Kidney epithelial cell (primary cell): ENCODE results near the gene PPARG. TPM values are rescaled to one million over a fixed set of nuclear protein-coding genes. Genes with fewer than 3 reads are reported as not detected.

ENCODE experiments used
- DNase-seq: peaks from one replicate; pipeline ENCODE4 v3.0.0-alpha.2; 2010; ENCODE audit warnings: low read depth
- H3K27me3 ChIP-seq: 2 replicates; pipeline ENCODE4 v1.6.0; 2011; ENCODE audit warnings: low read length; ENCODE audit not compliant: control insufficient read depth, insufficient read depth
- H3K36me3 ChIP-seq: 2 replicates; pipeline ENCODE4 v1.5.1; 2011; ENCODE audit warnings: low read length; ENCODE audit not compliant: control insufficient read depth, insufficient read depth
- H3K4me3 ChIP-seq: 2 replicates; pipeline ENCODE4 v1.5.1; 2011; ENCODE audit warnings: low read depth, mild to moderate bottlenecking, control low read depth, low read length
- CTCF ChIP-seq: IDR thresholded peaks from 2 replicates; pipeline ENCODE4 v1.5.1; 2011; ENCODE audit warnings: mild to moderate bottlenecking, moderate library complexity, low read length, control low read depth, inconsistent platforms; ENCODE audit not compliant: insufficient read depth, poor library complexity, severe bottlenecking
- total RNA-seq: library from RNA; depleted of rRNA; stranded (reverse); fragments of >200 nt; gene quantifications from 2 replicates; pipeline ENCODE4 v1.2.3, GENCODE V29; 2015

Gene PPARG
- total RNA-seq, 1 donor from 2014 or later, result 14.7 TPM

DNA sequence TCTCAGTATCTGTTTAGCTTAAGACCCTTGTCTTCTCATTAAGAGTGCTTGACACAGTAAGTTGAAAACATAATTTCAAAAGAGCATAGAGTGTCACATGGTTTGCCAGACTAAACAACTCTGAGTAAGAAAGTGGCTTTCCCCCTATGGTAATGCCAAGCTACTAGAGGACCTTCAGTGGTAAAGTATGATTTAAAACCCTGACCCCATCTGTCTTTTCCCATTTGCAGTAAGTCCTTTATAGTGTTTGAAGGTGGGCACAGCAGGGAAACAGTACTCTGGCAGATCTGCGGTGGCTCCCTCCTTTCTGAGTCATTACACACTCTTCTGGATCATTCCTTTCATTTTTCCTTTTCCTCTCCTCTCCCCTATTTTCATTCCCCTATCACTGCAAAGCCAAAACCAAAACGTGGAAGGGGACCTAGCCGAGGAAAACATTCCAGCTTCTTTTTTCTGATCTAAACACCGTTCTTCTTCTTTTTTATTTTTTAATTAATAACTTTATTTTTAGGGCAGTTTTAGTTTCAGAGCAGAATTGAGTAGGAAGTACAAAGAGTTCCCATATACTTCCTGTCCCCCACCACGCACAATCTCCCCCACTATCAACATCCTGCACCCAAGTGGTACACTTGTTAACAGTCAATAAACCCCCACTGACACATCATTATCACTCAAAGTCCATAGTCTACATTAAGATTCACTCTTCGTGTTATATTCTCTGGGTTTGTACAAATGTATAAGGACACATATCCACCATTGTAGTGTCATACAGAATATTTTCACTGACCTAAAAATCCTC lies 74.7 kb downstream of the PPARG start:
- TF ChIP-seq CTCF, result no peak
- DNase-seq, result no peak
- Histone ChIP-seq H3K27me3 (no peaks in the 10 kb centered on the region), H3K4me3 (no peak overlapping the region), H3K36me3 (no peaks in the 10 kb centered on the region)

- H3K4me3 ChIP-seq, result no peak overlapping the region
- no peaks in the 10 kb centered on the region for H3K36me3 ChIP-seq
- TF ChIP-seq CTCF, result no peak
- no peaks in the 10 kb centered on the region for H3K27me3 ChIP-seq
- DNase-seq, result no peak
These were observed 78.5 kb downstream of the PPARG start for GRCh38 chr3:12367346-12367745.

DNA sequence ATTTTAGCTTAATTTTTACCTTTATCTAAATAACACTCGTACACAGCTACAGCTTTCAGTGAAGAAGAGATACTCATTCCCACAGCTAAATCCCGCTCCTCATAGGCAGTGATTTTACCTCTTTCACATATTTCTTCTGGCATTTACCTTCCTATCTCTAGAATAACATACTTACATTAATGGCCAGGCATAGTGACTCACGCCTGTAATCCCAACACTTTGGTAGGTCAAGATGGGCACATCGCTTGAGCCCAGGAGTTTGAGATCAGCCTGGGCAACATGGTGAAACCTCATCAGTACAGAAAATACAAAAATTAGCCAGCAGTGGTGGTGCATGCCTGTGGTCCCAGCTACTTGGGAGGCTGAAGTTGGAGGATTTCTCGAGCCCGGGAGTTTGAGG lies 80.2 kb downstream of the PPARG start:
- Histone ChIP-seq H3K27me3 (no peaks in the 10 kb centered on the region), H3K36me3 (no peaks in the 10 kb centered on the region), H3K4me3 (no peak overlapping the region)
- DNase-seq, result no peak
- no peak for TF ChIP-seq CTCF

DNA sequence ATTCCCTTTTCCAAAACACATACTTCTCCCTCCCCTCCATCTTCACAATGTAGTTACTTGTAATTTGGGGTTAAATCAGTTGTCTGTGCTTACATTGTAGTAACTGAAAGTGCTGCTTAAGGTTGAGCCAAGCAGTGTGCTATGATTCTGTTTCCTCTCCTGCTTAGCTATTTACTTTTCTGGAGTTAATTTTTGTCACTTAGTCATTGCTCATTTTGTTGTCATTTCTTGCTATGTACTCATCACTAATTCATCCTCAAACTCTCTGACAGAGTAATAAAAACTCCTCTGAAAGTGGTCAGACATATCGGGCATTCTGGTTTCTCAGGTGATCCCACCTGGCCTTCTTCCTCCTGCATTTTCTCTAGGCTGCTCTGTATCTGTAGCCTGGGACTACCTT lies 80.7 kb downstream of the PPARG start:
- Histone ChIP-seq H3K4me3 (no peak overlapping the region), H3K36me3 (no peaks in the 10 kb centered on the region), H3K27me3 (no peaks in the 10 kb centered on the region)
- TF ChIP-seq CTCF, result no peak
- DNase-seq, result no peak

DNA sequence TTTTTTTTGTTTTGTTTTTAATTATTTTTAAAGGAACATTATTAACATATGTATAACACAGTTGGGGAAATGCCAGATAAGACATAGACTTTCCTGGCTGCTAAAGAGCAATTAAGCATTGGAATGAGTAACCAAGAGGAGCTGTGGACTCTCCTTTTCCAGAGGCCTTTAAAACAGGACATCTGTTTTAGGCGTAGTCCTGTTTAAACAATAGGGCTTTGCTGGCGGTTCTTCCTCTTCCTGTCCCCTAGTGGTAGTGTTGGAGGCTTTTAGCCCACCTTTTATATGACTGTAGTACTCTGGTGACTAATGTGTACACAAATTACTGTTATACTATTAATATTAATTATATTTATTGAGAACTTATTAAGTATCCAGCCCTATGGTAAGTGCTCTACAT lies 81.9 kb downstream of the PPARG start:
- Histone ChIP-seq H3K4me3 (no peak overlapping the region), H3K36me3 (no peaks in the 10 kb centered on the region), H3K27me3 (no peaks in the 10 kb centered on the region)
- no peak for TF ChIP-seq CTCF
- DNase-seq, result no peak
